ENCODE measurements around the gene DISP2.

The DISP2 gene

DNA sequence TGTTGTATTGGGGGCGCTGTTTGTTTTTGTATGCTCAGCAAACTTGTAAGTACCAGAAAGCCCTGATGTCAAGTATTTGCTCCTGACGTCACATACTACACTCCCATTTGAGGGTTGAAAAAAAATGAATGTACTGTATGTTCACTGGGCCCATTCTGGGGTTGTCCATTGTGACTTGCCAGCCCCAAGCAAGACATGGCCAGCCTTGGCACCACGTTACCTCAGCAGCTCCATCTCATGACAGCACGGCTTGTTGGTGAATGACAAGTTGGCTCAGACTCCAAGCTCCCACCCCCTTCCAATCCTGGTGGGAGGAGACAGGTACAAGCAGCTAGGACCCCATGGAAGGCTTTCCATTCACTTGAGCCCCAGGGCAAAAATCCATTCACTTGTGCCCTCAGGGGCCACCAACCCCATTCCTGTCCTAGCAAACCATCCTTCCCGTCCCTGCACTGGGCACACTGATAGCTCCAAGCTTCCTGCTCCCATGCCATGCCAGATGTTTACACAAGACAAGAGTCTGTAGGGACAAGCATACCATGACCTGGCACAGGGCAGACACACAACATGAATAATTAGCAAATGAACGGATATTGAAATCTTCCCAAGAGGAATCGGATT, 5.6 kb upstream of the DISP2 start:
- no peaks in the 10 kb centered on the region for H3K9me3 Mint-ChIP-seq
- no peaks in the 10 kb centered on the region for H3K36me3 Mint-ChIP-seq (ENCODE audit: low read depth)
- H3K27me3 Mint-ChIP-seq (ENCODE audit: low read depth), result peaks cover 29% of the 10 kb centered on the region
- peaks cover 25% of the 10 kb centered on the region for H3K4me1 Mint-ChIP-seq
- H3K27ac Mint-ChIP-seq, result no peak overlapping the region
- H3K4me3 Mint-ChIP-seq, result no peak overlapping the region
- TF ChIP-seq, protein P1, sequence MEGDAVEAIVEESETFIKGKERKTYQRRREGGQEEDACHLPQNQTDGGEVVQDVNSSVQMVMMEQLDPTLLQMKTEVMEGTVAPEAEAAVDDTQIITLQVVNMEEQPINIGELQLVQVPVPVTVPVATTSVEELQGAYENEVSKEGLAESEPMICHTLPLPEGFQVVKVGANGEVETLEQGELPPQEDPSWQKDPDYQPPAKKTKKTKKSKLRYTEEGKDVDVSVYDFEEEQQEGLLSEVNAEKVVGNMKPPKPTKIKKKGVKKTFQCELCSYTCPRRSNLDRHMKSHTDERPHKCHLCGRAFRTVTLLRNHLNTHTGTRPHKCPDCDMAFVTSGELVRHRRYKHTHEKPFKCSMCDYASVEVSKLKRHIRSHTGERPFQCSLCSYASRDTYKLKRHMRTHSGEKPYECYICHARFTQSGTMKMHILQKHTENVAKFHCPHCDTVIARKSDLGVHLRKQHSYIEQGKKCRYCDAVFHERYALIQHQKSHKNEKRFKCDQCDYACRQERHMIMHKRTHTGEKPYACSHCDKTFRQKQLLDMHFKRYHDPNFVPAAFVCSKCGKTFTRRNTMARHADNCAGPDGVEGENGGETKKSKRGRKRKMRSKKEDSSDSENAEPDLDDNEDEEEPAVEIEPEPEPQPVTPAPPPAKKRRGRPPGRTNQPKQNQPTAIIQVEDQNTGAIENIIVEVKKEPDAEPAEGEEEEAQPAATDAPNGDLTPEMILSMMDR (IDR thresholded peaks at IDR 0.05; ENCODE audit: unreplicated experiment in 3 of 3), result no peak

DNA sequence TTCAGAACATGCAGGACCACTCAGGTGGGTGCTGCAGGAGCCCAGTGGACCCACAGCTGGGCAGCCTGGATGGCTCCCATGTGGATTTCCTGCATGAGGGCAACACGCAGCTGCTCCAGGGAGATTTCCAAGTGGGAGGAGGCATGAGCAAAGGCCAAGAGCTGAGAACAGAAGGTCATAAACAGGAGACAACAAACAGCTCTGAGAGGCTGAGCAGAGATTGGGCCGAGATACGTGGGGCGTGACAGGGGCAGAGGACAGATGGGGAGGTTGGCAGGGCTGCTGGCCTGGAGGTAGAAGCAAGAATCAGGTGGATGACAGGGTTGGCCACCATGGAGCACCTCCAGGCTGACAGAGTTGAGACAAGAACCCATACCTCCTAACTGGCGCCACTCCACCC, 4.3 kb upstream of the DISP2 start:
- Mint-ChIP-seq H3K27me3 (ENCODE audit: low read depth) (peaks cover 33% of the 10 kb centered on the region), H3K27ac (no peak overlapping the region), H3K4me3 (no peak overlapping the region), H3K9me3 (no peaks in the 10 kb centered on the region), H3K36me3 (ENCODE audit: low read depth) (no peaks in the 10 kb centered on the region), H3K4me1 (peaks cover 25% of the 10 kb centered on the region)
- TF ChIP-seq, protein P1 (IDR thresholded peaks at IDR 0.05; ENCODE audit: unreplicated experiment in 3 of 3), result no peak

DNA sequence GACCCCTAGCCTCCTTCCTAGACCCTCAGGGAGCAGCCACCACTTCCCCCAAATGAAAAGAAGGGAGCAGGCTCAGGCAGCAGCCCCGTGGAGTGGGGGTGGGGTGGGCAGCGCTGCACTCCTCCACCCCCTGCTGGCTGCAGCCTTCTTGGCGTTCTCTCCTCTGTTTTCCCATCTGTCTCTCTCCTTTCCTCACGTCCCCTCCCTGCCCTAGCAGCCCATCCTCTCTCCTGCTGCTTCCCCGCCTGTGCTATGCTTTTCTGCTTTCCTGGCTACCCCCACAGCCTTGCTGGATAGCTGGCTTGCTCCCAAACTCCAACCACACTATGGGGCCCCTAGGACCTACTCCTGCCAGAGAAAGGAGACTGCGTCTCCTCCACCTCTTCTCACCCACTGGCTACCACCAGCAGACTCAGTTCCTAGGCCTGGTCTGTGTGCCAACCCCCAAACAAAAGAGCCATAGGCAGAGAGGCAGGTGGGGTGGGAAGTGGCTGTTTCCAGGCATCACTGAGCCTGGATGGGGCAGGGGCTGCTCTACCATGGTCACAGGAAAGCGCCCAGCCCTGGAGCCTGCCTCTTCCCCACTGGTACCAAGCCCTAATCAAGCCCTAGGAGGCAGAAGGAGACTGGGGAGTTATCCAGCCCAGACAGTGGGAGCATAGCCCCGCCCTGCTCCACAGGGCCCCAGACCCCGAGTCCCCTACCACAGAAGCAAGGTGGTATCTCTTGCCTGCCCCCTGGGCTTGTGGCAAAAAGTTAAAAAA, 3.4 kb upstream of the DISP2 start:
- H3K4me1 Mint-ChIP-seq, result peaks cover 25% of the 10 kb centered on the region
- no peaks in the 10 kb centered on the region for H3K9me3 Mint-ChIP-seq

DNA sequence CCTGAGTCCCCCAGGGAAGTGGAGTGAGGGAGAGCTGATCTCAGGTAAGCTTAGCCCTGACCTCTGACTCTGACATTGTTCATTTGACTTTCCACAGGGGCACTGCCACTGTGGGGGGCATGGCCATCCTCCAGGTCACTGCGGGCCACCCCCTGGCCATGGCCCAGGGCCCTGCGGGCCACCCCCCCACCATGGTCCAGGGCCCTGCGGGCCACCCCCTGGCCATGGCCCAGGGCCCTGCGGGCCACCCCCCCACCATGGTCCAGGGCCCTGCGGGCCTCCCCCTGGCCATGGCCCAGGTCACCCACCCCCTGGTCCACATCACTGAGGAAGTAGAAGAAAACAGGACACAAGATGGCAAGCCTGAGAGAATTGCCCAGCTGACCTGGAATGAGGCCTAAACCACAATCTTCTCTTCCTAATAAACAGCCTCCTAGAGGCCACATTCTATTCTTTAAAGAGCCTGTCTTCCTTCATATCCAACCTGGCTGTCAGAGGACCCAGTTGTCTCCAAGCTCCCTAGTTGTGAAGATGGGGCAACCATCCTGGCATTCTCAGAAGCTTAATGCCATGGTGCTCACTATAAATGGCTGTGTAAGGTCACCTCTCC, 1.9 kb upstream of the DISP2 start:
- Mint-ChIP-seq H3K9me3 (no peaks in the 10 kb centered on the region), H3K27ac (no peak overlapping the region), H3K27me3 (ENCODE audit: low read depth) (peaks cover 42% of the 10 kb centered on the region), H3K4me3 (peak overlapping the region; percentile 26 to 84 (median 33)), H3K4me1 (peaks cover 25% of the 10 kb centered on the region), H3K36me3 (ENCODE audit: low read depth) (no peaks in the 10 kb centered on the region)
- TF ChIP-seq, protein P1 (IDR thresholded peaks at IDR 0.05; ENCODE audit: unreplicated experiment in 3 of 3), result no peak

More for the DNA sequence above, 3.4 kb upstream of the DISP2 start:
- Mint-ChIP-seq H3K27ac (no peak overlapping the region), H3K36me3 (ENCODE audit: low read depth) (no peaks in the 10 kb centered on the region), H3K4me3 (no peak overlapping the region), H3K27me3 (ENCODE audit: low read depth) (peaks cover 40% of the 10 kb centered on the region)
- TF ChIP-seq, protein P1 (IDR thresholded peaks at IDR 0.05; ENCODE audit: unreplicated experiment in 3 of 3), result peak; percentile 35 to 53 (median 47)

DNA sequence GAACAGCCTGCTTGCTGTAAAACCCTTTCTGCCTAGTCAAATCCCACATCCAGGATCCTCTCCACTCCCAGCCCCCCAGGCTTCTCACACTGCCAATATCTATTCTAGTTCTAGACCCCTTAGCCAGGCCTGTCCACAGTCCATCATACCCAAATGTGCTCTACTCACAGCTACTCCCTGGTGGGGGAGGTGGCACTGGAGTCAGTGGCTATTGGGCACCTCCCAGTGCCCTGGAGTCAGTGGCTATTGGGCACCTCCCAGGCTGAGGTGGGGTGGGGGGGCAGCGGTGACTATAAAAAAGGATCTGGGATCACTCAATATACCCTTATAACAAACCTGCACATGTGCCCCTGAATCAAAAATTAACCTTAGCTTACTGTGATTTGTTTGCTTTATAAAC, 773 bp upstream of the DISP2 start:
- TF ChIP-seq, protein P1 (IDR thresholded peaks at IDR 0.05; ENCODE audit: unreplicated experiment in 3 of 3), result no peak
- Mint-ChIP-seq H3K4me1 (peaks cover 25% of the 10 kb centered on the region), H3K9me3 (no peaks in the 10 kb centered on the region), H3K27ac (no peak overlapping the region), H3K4me3 (peak overlapping the region; percentile 52 to 84 (median 82)), H3K27me3 (ENCODE audit: low read depth) (peaks cover 49% of the 10 kb centered on the region), H3K36me3 (ENCODE audit: low read depth) (no peaks in the 10 kb centered on the region)
